NAMALWA (cell line): ENCODE results near the gene STPG4.
"Not testable (repeated sequence)": the region's sequence is repeated elsewhere in the genome, so short reads cannot be mapped to it uniquely, and the experiment has no call there.

Experiments used
- DNase-seq: peaks from one replicate; pipeline ENCODE4 v3.0.0-alpha.2; 2015; ENCODE audit warnings: low spot score

Gene STPG4, protein sequence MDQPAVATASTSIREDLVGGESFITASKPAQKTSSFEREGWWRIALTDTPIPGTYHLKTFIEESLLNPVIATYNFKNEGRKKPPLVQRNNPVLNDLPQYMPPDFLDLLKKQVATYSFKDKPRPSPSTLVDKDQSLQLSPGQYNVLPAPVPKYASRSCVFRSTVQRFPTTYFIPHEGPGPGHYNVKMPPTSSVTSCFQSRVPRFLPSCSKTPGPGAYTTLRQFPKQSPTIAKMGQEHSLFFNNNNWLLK

DNA sequence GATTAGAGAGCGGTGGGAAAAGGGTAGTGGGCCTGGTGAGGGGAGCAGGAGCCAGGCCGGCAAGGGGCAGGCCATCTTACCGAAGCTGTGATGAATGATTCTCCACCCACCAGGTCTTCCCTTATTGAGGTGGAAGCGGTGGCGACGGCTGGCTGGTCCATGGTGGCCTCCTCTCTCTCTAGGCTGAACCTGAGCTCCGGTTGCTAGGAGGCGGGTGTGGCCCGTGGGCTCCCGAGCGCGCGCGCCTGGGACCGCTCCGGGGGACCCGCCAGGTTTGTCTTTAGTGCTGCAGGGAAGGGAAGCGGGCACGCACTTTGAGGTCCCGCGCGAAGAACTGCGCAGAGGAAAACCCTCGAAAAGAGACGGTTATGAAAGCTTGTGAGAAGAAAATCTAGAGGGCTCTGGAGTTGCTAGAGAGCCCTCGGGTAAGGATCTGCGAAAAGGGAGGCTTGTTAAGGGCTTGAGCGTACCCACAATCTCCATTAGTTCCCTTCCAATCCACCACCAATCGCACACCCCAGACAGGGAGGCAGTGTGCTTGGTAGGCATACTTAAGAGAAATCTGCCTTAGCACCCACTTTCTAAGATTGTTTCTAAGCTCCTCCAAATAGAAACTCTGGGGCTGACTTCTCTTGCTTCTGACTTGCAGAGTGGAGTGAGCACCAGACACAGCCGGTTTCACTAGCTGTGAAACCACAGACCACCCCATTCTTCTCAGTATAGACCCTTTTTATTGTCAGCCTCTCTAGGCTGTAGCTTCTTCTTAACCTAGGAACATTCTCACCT, at the start of gene STPG4:
Gene STPG4, minus strand, starts transcription at position 218 of the 786 bp plus-strand sequence. Its CDS starts 57 bp downstream, at position 161.
- no peak for DNase-seq

DNA sequence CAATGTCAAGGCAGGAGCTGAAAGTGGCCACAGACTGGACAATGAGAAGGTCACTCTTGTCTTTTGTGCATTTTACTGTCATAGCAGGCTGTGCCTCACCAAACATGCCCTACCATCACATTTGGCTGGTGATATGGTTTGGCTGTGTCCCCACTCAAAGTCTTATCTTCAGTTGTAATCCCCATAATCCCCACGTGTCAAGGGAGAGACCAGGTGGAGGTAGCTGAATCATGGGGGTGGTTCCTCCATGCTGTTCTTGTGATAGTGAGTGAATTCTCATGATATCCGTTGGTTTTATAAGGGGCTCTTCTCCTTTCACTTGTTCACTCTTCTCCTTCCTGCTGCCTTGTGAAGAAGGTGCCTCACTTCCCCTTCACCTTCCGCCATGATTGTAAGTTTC, 49.6 kb upstream of the STPG4 start:
- no peak for DNase-seq

DNA sequence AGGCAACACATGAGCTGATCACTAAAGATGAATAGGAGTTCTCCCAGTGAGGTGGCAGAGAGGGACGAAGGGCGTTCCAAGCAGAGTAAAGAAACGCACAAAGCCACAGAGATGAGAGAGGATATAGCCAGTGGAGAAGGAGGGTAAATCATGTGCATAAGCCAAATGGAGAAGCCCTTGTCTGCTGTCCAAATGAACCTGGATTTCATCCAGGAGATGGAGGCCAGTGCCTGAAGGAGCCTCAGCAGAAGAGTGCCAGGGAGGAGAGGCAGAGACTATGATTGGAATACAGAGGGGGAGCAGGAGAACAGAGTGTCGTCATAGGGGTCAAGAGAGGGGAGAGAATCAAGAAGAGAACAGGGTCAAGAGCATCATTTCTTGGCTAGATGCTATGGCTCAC, 48.9 kb upstream of the STPG4 start:
- no peak for DNase-seq

DNA sequence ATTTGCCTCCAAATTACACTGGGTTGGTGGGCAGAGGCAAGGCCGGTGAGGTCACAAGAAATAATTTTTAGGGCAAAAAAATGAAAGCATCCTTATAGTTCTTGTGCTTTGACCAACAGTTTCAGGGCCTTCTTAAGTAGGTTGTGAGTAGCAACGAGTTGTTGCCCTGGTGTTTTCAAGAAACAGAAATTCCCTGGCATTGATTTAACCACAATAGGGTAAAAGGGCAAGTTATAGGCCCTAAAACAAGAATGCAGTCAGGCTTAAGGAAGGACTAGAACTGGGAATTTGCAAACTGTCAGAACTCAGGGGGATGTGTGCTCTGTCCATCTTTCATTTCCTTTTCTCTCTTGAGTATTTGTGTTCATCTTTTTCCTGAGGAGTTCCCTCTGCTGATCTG, 46.1 kb upstream of the STPG4 start:
- no peak for DNase-seq

DNA sequence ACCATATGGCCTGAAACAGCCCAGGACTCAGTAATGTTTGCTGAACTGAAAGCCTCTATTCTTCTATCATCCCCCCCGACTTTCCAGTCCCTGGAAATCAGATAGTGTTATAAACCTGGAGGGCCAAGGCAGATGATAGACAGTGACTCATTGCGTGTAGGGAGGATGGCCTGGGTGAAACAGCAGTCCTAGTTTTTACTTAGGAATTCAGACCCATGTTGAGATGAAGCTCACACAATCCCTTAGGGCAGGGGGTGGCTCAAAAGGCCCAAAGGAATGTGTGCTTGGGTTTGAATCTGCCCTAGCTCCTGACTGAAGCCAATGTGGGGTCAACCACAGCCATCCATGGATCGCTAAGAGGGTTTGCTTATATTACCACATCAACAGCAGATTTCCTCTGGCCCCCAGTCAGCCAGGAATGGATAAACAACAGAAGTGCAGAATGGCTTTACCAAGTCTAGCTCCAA, 43.9 kb upstream of the STPG4 start:
- DNase-seq, result no peak

DNA sequence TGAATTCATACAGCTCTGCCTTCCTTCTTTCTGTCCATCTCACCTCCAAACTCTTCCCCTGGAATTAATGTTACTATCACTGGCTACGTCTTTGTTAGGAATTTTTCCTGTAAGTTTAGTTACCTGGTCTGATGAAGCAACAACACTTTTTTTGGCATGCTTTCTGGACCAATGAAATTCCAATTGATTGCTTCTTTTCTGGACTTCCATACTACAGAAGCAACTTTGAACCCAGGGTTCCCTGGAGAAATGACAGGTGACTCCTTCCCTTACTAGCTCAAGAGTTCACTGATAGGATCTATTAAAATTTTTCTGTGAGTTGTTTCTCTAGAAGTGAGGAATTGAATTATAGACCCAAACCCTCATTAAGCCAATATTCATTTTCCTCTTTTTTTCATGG, 41.4 kb upstream of the STPG4 start:
- no peak for DNase-seq

DNA sequence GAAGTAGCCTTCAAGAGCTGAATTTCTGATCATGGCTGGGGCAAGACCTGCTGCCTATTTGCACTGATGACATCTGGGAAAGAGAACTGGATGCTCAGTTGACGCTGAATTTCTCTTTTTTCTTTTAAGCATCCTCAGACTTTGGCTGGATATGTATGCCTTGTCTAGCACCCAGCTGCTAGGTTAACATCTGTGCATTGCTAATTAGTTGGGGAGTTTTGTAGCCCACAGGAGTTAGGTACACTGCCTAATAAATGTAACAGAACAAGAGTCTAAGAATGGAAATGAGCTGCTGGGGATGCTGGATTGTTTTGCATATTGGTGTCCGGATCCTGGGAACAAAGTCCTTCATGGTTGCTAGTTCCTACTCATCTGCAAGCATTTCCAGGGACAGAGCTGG, 40.9 kb upstream of the STPG4 start:
- DNase-seq, result no peak

DNA sequence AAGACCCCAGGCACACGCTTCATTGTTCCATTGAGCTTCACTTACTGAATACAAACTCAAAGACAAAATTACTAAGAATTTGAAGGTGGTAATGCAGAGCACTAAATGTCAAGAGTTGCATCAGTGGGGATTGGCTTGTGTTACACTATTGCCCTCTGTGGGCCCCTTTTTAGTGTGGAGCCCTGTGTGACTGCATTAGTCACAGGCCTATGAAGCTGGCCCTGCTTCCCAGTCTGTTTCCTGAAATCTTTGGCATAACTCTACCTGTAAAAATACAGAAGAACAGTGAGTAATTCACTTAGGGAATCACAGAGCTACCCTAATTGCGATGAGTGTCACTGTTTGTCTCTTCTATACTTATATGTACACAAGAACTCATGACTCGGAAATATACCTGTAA, 40.0 kb upstream of the STPG4 start:
- DNase-seq, result no peak

DNA sequence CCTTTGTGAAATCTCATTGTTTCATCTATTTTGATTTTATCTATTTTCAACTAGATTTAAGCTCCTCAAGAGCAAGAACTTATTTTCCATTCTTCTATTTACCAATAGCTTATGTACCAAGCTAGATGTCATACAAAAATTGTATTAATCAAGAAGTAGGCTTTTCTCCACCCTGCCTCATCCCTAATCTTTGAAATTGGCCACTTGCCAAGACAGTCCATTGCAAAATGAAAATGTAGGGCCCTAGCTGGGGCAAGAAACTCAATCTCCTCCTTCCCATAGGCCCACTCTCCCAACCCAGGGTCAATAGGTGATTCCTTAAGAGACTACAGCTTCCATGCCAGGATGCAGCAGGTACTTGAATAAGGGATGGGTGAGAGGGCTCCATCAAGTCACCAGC, 39.3 kb upstream of the STPG4 start:
- no peak for DNase-seq

DNA sequence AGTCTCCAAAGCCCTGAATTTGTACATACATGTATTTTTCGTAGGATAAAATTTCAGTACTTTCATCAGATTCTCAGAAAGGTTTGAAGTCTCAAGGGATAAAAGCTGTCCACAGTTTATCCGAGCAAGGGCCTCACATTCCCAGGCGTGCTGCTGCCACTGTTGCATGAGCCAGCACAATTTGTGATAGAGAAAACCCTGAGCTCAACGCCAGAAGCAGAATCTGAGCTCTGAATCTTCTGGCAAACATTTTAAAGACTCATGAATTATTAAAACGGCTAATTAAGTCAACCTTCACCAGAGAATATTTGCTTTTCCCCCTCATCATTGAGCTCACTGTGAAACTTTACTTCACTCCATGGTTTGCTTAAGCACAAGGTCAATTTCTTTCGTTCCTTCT, 38.5 kb upstream of the STPG4 start:
- no peak for DNase-seq

DNA sequence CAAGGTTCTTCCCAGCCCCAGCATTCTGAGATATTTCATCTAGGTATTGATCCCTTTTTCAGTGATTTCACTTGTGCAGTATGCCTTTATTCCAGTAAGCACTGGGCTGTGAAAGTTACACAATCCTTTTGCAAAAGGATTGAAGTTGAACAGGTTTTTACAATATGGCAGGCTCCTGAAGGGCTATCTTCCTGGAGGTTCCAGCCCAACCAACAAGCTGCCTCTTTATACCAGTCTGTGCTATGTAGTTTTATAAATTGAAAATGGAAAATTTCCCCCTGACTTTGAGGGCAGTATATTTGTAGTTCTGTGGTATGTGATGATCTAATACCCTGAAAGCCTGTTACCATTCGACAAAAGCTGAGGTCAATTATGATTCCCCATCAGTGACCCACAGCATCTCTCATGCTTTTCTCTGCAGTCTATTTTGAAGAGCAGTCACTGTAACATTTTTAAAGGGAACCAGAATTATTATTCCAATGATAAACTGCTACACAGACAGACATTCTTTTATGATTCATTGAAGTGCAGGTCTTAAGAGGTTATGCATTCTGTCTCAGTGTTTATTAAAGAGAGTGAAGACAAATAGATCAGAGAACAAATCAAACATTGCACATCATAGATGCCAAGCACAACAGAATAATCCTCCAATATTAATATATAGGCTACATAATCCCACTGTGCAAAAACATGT, 35.2 kb upstream of the STPG4 start:
- no peak for DNase-seq

DNA sequence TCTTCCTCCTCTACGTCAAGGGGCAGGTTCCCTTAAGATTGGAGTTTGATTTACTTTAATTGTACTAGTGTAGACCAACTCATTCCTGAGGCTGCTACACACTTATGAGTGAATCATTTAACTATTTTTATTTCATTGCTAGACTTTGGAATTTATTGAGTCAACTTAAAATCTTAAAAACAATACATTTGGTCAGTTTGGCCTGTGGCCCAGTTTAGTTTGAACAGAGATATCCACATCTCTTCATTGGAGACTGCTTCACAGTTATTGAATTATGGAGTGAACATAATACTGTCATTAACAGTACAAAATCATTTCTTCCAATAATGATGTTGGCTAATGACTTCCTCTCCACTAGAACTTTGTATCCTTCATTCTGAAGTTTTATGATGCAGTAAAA, 34.5 kb upstream of the STPG4 start:
- no peak for DNase-seq

DNA sequence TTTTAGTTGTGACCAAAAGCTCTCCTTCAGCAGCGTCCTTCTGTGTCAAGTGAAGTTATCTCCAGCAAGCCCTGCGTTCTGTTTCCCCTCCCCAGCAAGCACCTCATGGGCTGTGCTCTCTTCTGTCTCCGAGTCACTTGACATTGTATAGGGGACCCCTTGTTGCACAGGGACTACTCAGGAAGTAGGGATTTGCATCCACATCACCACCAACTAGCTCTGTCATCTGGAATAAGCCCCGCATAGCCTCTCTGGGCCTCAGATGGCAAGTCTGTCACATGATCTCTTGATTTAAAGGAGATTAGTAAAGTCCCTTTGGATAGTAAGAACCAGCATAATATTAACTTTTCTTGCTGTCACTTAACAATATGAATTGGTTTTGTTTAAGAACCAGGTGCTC, 32.0 kb upstream of the STPG4 start:
- DNase-seq, result no peak

DNA sequence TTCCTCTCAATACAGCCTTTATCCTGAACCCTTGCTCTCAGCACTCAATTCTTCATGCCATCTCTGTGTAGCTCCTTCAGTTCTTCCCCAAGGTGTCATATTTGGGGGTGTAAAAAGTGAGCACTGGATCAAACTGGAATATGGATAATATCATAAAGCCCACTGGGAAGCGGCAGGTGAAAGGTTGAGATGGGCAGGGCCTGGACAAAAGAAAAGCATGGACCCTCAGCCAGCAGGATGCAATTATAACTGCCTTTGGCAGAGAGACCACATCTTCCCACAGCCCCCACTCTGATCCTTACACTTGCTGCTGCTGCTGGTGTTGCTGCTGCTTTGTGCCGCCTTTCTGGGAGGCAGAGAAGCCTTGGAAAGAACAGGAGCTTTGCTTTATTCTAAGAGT, 31.2 kb upstream of the STPG4 start:
- DNase-seq, result no peak

DNA sequence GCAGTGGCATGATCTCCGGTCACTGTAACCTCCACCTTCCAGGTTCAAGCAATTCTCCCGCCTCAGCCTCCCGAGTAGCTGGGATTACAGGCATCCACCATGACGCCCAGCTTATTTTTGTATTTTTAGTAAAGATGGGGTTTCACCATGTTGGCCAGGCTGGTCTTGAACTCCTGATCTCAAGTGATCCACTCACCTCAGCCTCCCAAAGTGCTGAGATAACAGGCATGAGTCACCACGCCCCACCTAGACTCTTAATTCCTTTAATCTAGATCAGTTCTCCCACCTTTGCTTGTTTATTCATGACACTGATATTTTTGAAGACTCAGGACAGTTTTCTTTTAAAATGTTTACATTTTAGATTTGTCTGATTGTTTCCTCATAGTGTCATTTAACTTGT, 30.0 kb upstream of the STPG4 start:
- DNase-seq, result not testable (repeated sequence)

DNA sequence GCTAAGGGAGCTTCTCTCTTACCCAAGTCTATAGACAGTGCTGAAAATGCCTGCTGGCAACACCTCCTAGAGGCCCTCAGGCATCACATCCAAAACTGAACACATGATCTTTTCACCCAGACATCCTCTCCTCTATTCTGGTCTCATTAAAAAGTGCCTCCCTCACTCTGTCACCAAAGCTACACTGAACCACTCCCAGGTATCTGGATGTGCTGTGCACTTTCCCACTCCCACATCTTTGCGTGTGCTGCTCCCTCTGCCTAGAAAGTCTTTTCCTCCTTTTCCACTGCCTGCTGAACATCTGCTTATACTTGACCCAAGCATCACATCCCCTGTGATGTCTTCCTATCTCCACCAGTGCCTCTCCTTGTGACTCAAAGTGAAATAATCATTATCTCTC, 26.1 kb upstream of the STPG4 start:
- DNase-seq, result no peak

DNA sequence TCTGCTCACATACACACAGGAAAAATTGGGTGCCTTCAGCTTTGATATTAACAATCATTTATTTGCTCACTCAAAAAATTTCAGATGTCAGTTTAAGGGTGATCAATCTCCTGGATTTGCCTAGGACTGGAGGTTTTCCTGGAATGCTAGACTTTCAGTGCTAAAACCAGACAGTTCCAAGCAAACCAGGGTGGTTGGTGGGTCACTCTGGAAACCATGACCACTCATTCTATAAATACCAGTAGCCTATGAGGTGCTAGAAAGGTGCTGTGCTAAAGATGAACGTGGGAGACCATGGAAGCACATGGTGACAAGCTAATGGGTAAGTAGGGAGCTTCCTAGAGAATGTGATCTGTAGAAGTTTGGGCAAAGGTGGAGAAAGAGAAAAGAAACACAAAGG, 25.4 kb upstream of the STPG4 start:
- DNase-seq, result no peak

DNA sequence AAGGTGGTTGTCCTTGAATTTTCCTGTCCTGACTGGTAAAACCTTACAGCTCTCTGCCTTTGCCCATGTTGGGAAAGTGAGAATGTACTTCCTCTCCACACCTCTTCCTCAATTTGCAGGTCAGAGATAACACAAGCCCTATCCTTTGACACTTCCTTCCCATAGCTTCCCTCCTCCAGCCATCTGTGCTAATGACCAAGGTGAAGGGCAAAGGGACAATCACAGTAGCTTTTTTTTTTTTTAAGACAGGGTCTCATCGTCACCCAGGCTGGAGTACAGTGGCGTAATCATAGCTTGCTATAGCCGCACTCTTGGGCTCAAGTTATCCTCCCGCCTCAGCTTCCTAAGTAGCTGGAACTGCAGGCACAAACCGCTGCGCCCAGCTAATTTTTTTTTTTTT, 24.3 kb upstream of the STPG4 start:
- DNase-seq, result no peak

DNA sequence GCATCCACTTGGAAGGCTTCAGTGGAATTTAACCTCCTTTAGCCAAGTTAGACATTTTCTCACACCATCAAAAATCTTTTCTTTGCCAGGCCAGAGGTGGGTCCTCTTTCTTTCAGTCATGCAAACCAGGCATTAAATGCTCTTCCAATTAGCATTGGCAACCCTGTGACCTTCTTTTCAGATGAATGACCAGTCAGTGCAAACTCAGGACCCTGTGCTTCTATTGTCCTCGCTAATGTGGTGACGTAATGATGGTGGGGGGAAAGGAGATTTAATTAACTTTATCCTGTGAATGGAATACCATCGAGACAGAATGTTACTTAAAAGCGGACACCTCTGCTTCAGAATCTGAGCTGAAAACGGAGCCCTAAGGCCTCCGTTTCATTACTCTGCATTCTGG, 23.2 kb upstream of the STPG4 start:
- no peak for DNase-seq

DNA sequence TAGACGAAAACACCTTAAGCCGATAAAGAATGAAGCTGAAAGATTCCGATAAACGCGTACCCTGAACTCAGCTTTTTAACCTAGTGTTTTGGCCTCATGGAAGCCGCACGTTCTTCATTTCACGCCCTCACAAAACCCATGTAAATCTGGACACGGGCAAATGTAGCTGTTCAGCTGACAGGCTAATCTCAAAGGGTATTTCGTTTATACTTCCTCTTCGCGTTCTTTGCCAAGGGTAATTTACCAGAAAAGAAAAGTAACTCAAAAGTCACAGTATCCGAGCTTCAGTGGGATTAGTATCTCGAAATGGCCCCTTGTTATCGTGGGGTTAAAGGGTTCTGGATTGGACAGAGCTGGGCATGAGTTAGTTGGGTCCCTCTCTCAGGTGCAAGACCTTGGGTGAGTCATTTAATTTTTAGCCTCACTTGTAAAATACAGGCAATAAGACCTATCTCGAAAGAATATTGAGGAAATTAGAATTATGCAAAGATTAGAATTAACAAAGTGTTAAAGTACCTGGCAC, 22.0 kb upstream of the STPG4 start:
- no peak for DNase-seq

DNA sequence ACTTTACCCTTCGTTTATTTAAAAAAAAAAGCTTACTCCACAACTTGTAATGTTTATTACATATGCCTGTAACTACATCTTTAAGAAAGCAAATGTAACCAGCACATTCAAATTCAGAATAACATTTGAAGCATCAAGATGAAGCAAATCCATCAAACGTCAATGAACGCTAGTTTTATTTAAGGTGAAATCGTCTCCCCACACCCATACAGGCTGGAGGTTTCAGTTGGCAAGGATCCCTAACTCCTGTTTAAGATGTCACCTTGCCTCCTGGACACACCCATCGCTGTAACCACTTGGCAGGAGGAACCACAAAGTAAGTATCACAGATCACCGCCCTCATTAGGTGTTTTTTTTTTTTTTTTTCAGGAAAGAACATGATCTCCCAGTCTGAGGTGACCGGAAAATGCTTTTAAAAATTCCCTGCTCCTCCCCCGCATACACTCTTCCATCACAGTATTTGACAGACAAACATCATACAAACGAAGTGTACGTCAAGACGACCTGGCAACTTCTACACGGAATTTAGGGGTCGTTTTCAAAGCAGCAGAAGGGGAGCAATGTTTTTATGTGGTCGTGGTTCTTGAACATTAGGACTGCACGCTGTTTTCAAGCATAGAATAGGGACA, 19.7 kb upstream of the STPG4 start:
- DNase-seq, result peak; percentile 56

DNA sequence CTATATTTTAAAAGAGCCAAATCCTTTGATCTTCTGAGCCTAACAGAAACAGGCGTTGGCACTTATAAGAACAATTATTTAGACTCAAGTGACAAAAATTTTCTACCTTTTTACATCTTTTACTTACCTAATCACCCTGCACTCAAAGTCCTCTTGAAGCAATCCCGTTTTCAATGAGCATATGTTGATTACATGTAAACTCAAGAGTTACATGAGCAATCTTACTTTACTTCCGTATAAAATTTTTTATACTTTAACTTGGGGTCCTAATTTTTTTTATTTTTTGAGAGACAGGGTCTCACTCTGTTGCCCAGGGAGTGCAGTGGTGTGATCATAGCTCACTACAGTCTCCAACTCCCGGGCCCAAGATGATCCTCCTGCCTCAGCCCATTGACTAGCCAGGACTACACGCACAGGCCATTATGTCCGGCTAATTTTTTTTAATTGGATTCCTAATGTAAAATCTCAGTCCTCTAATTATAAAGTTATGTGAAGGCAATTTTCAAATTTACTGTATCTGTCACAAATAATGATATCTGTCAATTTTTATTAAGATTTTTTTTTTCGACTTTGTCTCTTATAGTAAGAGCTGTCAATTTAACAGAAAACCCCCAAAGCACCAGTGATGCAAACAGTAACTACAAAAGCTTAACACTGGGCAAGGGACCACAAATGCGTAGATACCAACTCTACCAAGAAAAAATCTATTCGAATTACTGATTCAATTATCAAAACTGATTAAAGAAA, 19.1 kb upstream of the STPG4 start:
- peak; percentile 17 for DNase-seq
